ENCODE results near the gene COL6A5.

- TF ChIP-seq POLR2A (IDR thresholded peaks at IDR 0.05) (no peak), CTCF (IDR thresholded peaks at IDR 0.05) (no peak)
These were observed 124.7 kb downstream of the COL6A5 start for GRCh38 chr3:130470126-130470525.

Data from lower leg skin (tissue), 3 donors.